NOMO-1 (cell line): ENCODE measurements around the gene CCDC159.
"Not testable (repeated sequence)": the region's sequence is repeated elsewhere in the genome, so short reads cannot be mapped to it uniquely, and the experiment has no call there.

Experiments used
- DNase-seq, 2 experiments: peaks; one replicate each; lab custom pipeline; 2025; ENCODE audit not compliant: unreplicated experiment in 2 of 2; lab: John Stamatoyannopoulos, UW

The CCDC159 gene

GRCh38 chr19:11346104-11346940, at the start of gene CCDC159, which contains the start of gene TMEM205:
Gene CCDC159 (plus strand): TSS chr19:11346519. CDS start chr19:11346607, 88 bp downstream.
Gene TMEM205 (minus strand): TSS chr19:11346268. CDS start chr19:11345619, 649 bp downstream.
- DNase-seq = peak; percentile 98 to 99

- DNase-seq = no peak
These were observed 46.1 kb upstream of the CCDC159 start for GRCh38 chr19:11299946-11300810.

GRCh38 chr19:11300811-11301120, 45.6 kb upstream of the CCDC159 start:
- DNase-seq = no peak

- no peak for DNase-seq
These were observed 41.4 kb upstream of the CCDC159 start for GRCh38 chr19:11304936-11305335.

- no peak for DNase-seq
These were observed 40.0 kb upstream of the CCDC159 start for GRCh38 chr19:11306337-11306736.

GRCh38 chr19:11320278-11320995, 25.9 kb upstream of the CCDC159 start:
- DNase-seq = peak; percentile 58 to 59

GRCh38 chr19:11321191-11322126, 24.9 kb upstream of the CCDC159 start:
- no peak for DNase-seq

- DNase-seq = peak; percentile 59 to 68
These were observed 23.9 kb upstream of the CCDC159 start for GRCh38 chr19:11322269-11323024.

- DNase-seq = peak in 1 of 2 experiments; percentile 68
These were observed 22.7 kb upstream of the CCDC159 start for GRCh38 chr19:11323601-11324078.

- DNase-seq = peak; percentile 99 to 100
These were observed 22.1 kb upstream of the CCDC159 start for GRCh38 chr19:11324079-11324661.

GRCh38 chr19:11324748-11325389, 21.4 kb upstream of the CCDC159 start:
- no peak for DNase-seq

GRCh38 chr19:11325544-11325943, 20.8 kb upstream of the CCDC159 start:
- DNase-seq = no peak

- DNase-seq = no peak
These were observed 16.2 kb upstream of the CCDC159 start for GRCh38 chr19:11330127-11330526.

GRCh38 chr19:11331502-11331901, 14.8 kb upstream of the CCDC159 start:
- no peak for DNase-seq

GRCh38 chr19:11332822-11333221, 13.5 kb upstream of the CCDC159 start:
- DNase-seq = no peak

GRCh38 chr19:11333838-11334237, 12.5 kb upstream of the CCDC159 start:
- DNase-seq = not testable (repeated sequence)

GRCh38 chr19:11335449-11336146, 10.7 kb upstream of the CCDC159 start:
- DNase-seq = no peak

GRCh38 chr19:11337080-11337479, 9.2 kb upstream of the CCDC159 start:
- peak in 1 of 2 experiments; percentile 37 for DNase-seq
